HepG2 (cell line): ENCODE measurements around the gene SEC14L1. TPM values are rescaled to one million over a fixed set of nuclear protein-coding genes. Genes with fewer than 3 reads are reported as not detected.

Source experiments
- CEBPG ChIP-seq: IDR thresholded peaks from 2 replicates; pipeline ENCODE4 v1.6.1; 2016
- FLYWCH1 ChIP-seq: sonication (generic); formaldehyde crosslinking; IDR thresholded peaks from 2 replicates; pipeline ENCODE4 v1.8.1; 2023; ENCODE audit warnings: mild to moderate bottlenecking, missing genetic modification reagents
- HDAC6 ChIP-seq: fragments of 200-600 bp; sonication (generic); IDR thresholded peaks from 2 replicates; pipeline ENCODE4 v1.7.0; 2017; ENCODE audit warnings: mild to moderate bottlenecking, antibody characterized with exemption, low read length, low read depth
- HOMEZ ChIP-seq: IDR thresholded peaks from 2 replicates; pipeline ENCODE4 v1.6.1; 2016; ENCODE audit warnings: low read depth
- IRF9 ChIP-seq: sonication (generic); formaldehyde crosslinking; IDR thresholded peaks from 2 replicates; pipeline ENCODE4 v1.8.0; 2022; ENCODE audit warnings: missing genetic modification reagents, mild to moderate bottlenecking, borderline replicate concordance
- MAFG ChIP-seq: sonication (generic); formaldehyde crosslinking; IDR thresholded peaks from 2 replicates; pipeline ENCODE4 v1.5.1; 2020; ENCODE audit warnings: mild to moderate bottlenecking, missing genetic modification reagents
- NR1H2 ChIP-seq: sonication (generic); formaldehyde crosslinking; IDR thresholded peaks from 2 replicates; pipeline ENCODE4 v1.8.1; 2022; ENCODE audit warnings: low read depth, missing genetic modification reagents, borderline replicate concordance
- NR2C2 ChIP-seq: sonication (generic); formaldehyde crosslinking; IDR thresholded peaks from 2 replicates; pipeline ENCODE4 v1.4.0; 2020; ENCODE audit warnings: missing genetic modification reagents, mild to moderate bottlenecking, moderate library complexity, borderline replicate concordance
- RFX5 ChIP-seq: IDR thresholded peaks from 2 replicates; pipeline ENCODE4 v1.6.1; 2011; ENCODE audit warnings: low read depth, low read length, improper control_type of control experiment
- SP140L ChIP-seq: sonication (generic); formaldehyde crosslinking; IDR thresholded peaks from 2 replicates; pipeline ENCODE4 v1.4.0; 2020; ENCODE audit warnings: missing genetic modification reagents, borderline replicate concordance
- TAF1 ChIP-seq: sonication (generic); formaldehyde crosslinking; IDR thresholded peaks from 2 replicates; pipeline ENCODE4 v1.4.0; 2020; ENCODE audit warnings: missing genetic modification reagents
- TARDBP ChIP-seq: sonication (generic); formaldehyde crosslinking; IDR thresholded peaks from 2 replicates; pipeline ENCODE4 v1.8.0; 2022; ENCODE audit warnings: mild to moderate bottlenecking, missing genetic modification reagents
- ZBTB25 ChIP-seq: IDR thresholded peaks from 2 replicates; pipeline ENCODE4 v1.6.1; 2018; ENCODE audit warnings: missing genetic modification reagents
- ZFP82 ChIP-seq: sonication (generic); formaldehyde crosslinking; IDR thresholded peaks from 2 replicates; pipeline ENCODE4 v1.5.1; 2020; ENCODE audit warnings: mild to moderate bottlenecking, missing genetic modification reagents, borderline replicate concordance
- ZFP90 ChIP-seq: sonication (generic); formaldehyde crosslinking; IDR thresholded peaks from 2 replicates; pipeline ENCODE4 v1.8.0; 2022; ENCODE audit warnings: missing genetic modification reagents, mild to moderate bottlenecking, inconsistent platforms, borderline replicate concordance
- ZGPAT ChIP-seq: IDR thresholded peaks from 2 replicates; pipeline ENCODE4 v1.6.1; 2016; ENCODE audit warnings: mild to moderate bottlenecking
- ZNF101 ChIP-seq: sonication (generic); formaldehyde crosslinking; IDR thresholded peaks from 2 replicates; pipeline ENCODE4 v1.4.0; 2020; ENCODE audit warnings: mild to moderate bottlenecking, low read depth, missing genetic modification reagents, borderline replicate concordance
- ZNF264 ChIP-seq: sonication (generic); formaldehyde crosslinking; IDR thresholded peaks from 2 replicates; pipeline ENCODE4 v1.4.0; 2020; ENCODE audit warnings: missing genetic modification reagents
- ZNF589 ChIP-seq: sonication (generic); formaldehyde crosslinking; conservative IDR thresholded peaks from 2 replicates; pipeline ENCODE4 v1.8.0; 2022; ENCODE audit warnings: mild to moderate bottlenecking, moderate library complexity, missing genetic modification reagents
- ZNF75D ChIP-seq: sonication (generic); formaldehyde crosslinking; IDR thresholded peaks from 2 replicates; pipeline ENCODE4 v1.8.1; 2023; ENCODE audit warnings: missing genetic modification reagents, mild to moderate bottlenecking, borderline replicate concordance
- ZSCAN22 ChIP-seq: sonication (generic); formaldehyde crosslinking; IDR thresholded peaks from 2 replicates; pipeline ENCODE4 v1.4.0; 2020; ENCODE audit warnings: mild to moderate bottlenecking, missing genetic modification reagents
- polyA plus RNA-seq, 8 experiments: library from polyadenylated mRNA; depleted of rRNA in 3 of 8; stranded (reverse) in 7 of 8; unstranded in 1 of 8; fragments of >200 nt; fragmentation: Illumina TruSeq in 4 of 8; extraction: Trizol in 4 of 8; gene quantifications; 2 replicates each; pipeline versions ENCODE4 v1.2.1 to v1.2.3, GENCODE V29; 2011 to 2016; ENCODE audit warnings: low read depth in 4 of 8, missing spikeins in 1 of 8, mixed read lengths in 1 of 8; ENCODE audit not compliant: insufficient read depth in 1 of 8
- total RNA-seq, 5 experiments: library from RNA; depleted of rRNA; stranded (reverse); fragments of >200 nt; fragmentation: Illumina TruSeq; extraction: Trizol; gene quantifications; 2 replicates each; pipeline ENCODE4 v1.2.3, GENCODE V29; 2016; ENCODE audit warnings: low read depth in 1 of 5

SEC14L1 gene
- total and polyA plus RNA-seq, 2 of the 13 experiments (the other 11 are each of a cell fraction or from before 2014, with no cell fraction given) = 26.3 to 43.9 TPM

GRCh38 chr17:77140878-77141767 is at the start of gene SEC14L1 (continued):
- TF ChIP-seq IRF9 (CRISPR knock-in tag) (no peak), MAFG (no peak), ZNF264 (CRISPR knock-in tag) (no peak), HOMEZ (no peak), NR1H2 (CRISPR knock-in tag) (no peak), ZBTB25 (CRISPR knock-in tag) (no peak), ZFP90 (CRISPR knock-in tag) (no peak; the same call in 1 of the 2 replicates), SP140L (CRISPR knock-in tag) (no peak), RFX5 (no peak), TAF1 (CRISPR knock-in tag) (peak; percentile 30; the same call in 1 of the 2 replicates), TARDBP (no peak), ZNF589 (CRISPR knock-in tag) (no peak), NR2C2 (CRISPR knock-in tag) (no peak), CEBPG (no peak), FLYWCH1 (CRISPR knock-in tag) (no peak), HDAC6 (no peak), ZNF101 (no peak), ZGPAT (CRISPR knock-in tag) (no peak), ZSCAN22 (CRISPR knock-in tag) (no peak), ZNF75D (CRISPR knock-in tag) (no peak), ZFP82 (CRISPR knock-in tag) (peak; percentile 77)
